IMR-90 (cell line): ENCODE results near the gene TSPAN14. TPM values are rescaled to one million over a fixed set of nuclear protein-coding genes. Genes with fewer than 3 reads are reported as not detected.

Experiments used
- ATAC-seq: fragments of 200-7000 bp; cut with Tn5 transposase; 2 replicates; pipeline ENCODE4 v1.9.1; 2020; ENCODE audit warnings: low read depth, mild to moderate bottlenecking, moderate library complexity
- BruUV-seq: library from RNA; stranded (reverse); fragments of 400-500 nt; replicated peaks from 2 replicates; lab custom pipeline; 2021; lab: Mats Ljungman, UMichigan
- CTCF ChIA-PET: fragments of 300-600 bp; formaldehyde crosslinking; extraction: SDS; loops from one replicate; lab custom pipeline; 2021; ENCODE audit warnings: antibody characterized with exemption; lab: Yijun Ruan, JAX
- POLR2A ChIA-PET: fragments of 300-600 bp; sonication (Branson Sonifier 250); formaldehyde crosslinking; loops from one replicate; lab custom pipeline; 2022; ENCODE audit warnings: antibody characterized with exemption; ENCODE audit not compliant: unreplicated experiment; lab: Charles Lee
- DNase-seq: peaks from one replicate; pipeline ENCODE4 v3.0.0; 2013
- H2AFZ ChIP-seq: replicated peaks from 2 replicates; pipeline ENCODE3; 2013; ENCODE audit warnings: low read length, mild to moderate bottlenecking; ENCODE audit not compliant: poor library complexity
- H2AK5ac ChIP-seq: 2 replicates; pipeline ENCODE4 v1.6.1; 2013; ENCODE audit warnings: low read depth, low read length, inconsistent platforms
- H2AK9ac ChIP-seq: replicated peaks from 2 replicates; pipeline ENCODE3; 2013; ENCODE audit warnings: mild to moderate bottlenecking, low read depth, low read length, moderate library complexity; ENCODE audit not compliant: poor library complexity
- H2BK120ac ChIP-seq: 2 replicates; pipeline ENCODE4 v1.6.1; 2013; ENCODE audit warnings: low read depth, low read length, inconsistent platforms
- H2BK15ac ChIP-seq: 3 replicates; pipeline ENCODE4 v1.6.1; 2013; ENCODE audit warnings: low read depth, low read length, inconsistent platforms
- H2BK20ac ChIP-seq: 2 replicates; pipeline ENCODE4 v1.6.1; 2013; ENCODE audit warnings: low read depth, mild to moderate bottlenecking, inconsistent platforms, low read length, moderate library complexity
- H2BK5ac ChIP-seq: 2 replicates; pipeline ENCODE4 v1.6.1; 2013; ENCODE audit warnings: mild to moderate bottlenecking, low read depth, low read length, inconsistent platforms; ENCODE audit not compliant: poor library complexity, severe bottlenecking
- H3K14ac ChIP-seq: replicated peaks from 2 replicates; pipeline ENCODE4 v1.6.1; 2013; ENCODE audit warnings: low read depth, low read length, inconsistent platforms
- H3K18ac ChIP-seq: 2 replicates; pipeline ENCODE4 v1.6.1; 2013; ENCODE audit warnings: low read depth, low read length, control low read depth
- H3K23ac ChIP-seq: 2 replicates; pipeline ENCODE4 v1.6.1; 2013; ENCODE audit warnings: low read depth, low read length, inconsistent platforms
- H3K27ac ChIP-seq: 2 replicates; pipeline ENCODE4 v1.5.1; 2013; ENCODE audit warnings: mild to moderate bottlenecking, control low read depth, low read length; ENCODE audit not compliant: insufficient read depth
- H3K27me3 ChIP-seq: 2 replicates; pipeline ENCODE4 v1.6.1; 2013; ENCODE audit warnings: low read length; ENCODE audit not compliant: control insufficient read depth, insufficient read depth
- H3K36me3 ChIP-seq: 2 replicates; pipeline ENCODE4 v1.6.1; 2013; ENCODE audit warnings: low read length, mixed read lengths; ENCODE audit not compliant: control insufficient read depth, insufficient read depth
- H3K4ac ChIP-seq: 2 replicates; pipeline ENCODE4 v1.6.1; 2013; ENCODE audit warnings: low read depth, low read length, inconsistent platforms
- H3K4me1 ChIP-seq: 2 replicates; pipeline ENCODE4 v1.6.1; 2013; ENCODE audit warnings: low read length, mixed read lengths; ENCODE audit not compliant: control insufficient read depth, insufficient read depth
- H3K4me2 ChIP-seq: 2 replicates; pipeline ENCODE4 v1.6.1; 2013; ENCODE audit warnings: low read depth, mild to moderate bottlenecking, control low read depth, low read length, moderate library complexity
- H3K4me3 ChIP-seq: 2 replicates; pipeline ENCODE4 v1.5.1; 2013; ENCODE audit warnings: low read depth, mild to moderate bottlenecking, control low read depth, low read length, moderate library complexity; ENCODE audit not compliant: insufficient read depth
- H3K56ac ChIP-seq: 2 replicates; pipeline ENCODE4 v1.6.1; 2013; ENCODE audit warnings: low read length, inconsistent platforms; ENCODE audit not compliant: insufficient read depth; ENCODE audit errors: extremely low read depth
- H3K79me1 ChIP-seq, 2 experiments: 2 replicates each; pipeline ENCODE4 v1.6.1; 2013; ENCODE audit warnings: low read length in 2 of 2, inconsistent platforms in 1 of 2, low read depth in 1 of 2
- H3K9ac ChIP-seq: 2 replicates; pipeline ENCODE4 v1.6.1; 2013; ENCODE audit warnings: low read depth, low read length, control low read depth
- H3K9me1 ChIP-seq: 2 replicates; pipeline ENCODE4 v1.6.1; 2013; ENCODE audit warnings: low read length, inconsistent platforms; ENCODE audit not compliant: insufficient read depth
- H3K9me3 ChIP-seq: 2 replicates; pipeline ENCODE4 v1.6.1; 2013; ENCODE audit warnings: low read length; ENCODE audit not compliant: control insufficient read depth, insufficient read depth
- H4K20me1 ChIP-seq: 2 replicates; pipeline ENCODE4 v1.6.1; 2013; ENCODE audit warnings: low read length, inconsistent platforms; ENCODE audit not compliant: insufficient read depth
- H4K5ac ChIP-seq: 2 replicates; pipeline ENCODE4 v1.6.1; 2013; ENCODE audit warnings: mild to moderate bottlenecking, low read depth, low read length, control low read depth
- H4K8ac ChIP-seq, 2 experiments: 2 replicates each; pipeline ENCODE4 v1.6.1; 2013; ENCODE audit warnings: low read depth in 2 of 2, low read length in 2 of 2, control low read depth in 1 of 2, inconsistent platforms in 1 of 2
- H4K91ac ChIP-seq: 2 replicates; pipeline ENCODE4 v1.6.1; 2013; ENCODE audit warnings: low read depth, low read length, inconsistent platforms; ENCODE audit not compliant: insufficient read depth
- BHLHE40 ChIP-seq: fragments of 150-350 bp; IDR thresholded peaks from 2 replicates; pipeline ENCODE4 v1.6.1; 2016; ENCODE audit warnings: mild to moderate bottlenecking, low read depth, low read length
- CEBPB ChIP-seq: IDR thresholded peaks from 2 replicates; pipeline ENCODE4 v1.6.1; 2012; ENCODE audit warnings: low read depth, low read length, improper control_type of control experiment
- CHD1 ChIP-seq: IDR thresholded peaks from 2 replicates; pipeline ENCODE4 v1.6.1; 2012; ENCODE audit warnings: low read depth, low read length, improper control_type of control experiment
- MAFK ChIP-seq: IDR thresholded peaks from 2 replicates; pipeline ENCODE4 v1.6.1; 2012; ENCODE audit warnings: low read depth, low read length, improper control_type of control experiment
- NFE2L2 ChIP-seq: fragments of 150-350 bp; IDR thresholded peaks from 2 replicates; pipeline ENCODE4 v1.6.1; 2016; ENCODE audit warnings: low read depth, mild to moderate bottlenecking, low read length
- POLR2A ChIP-seq: IDR thresholded peaks from 2 replicates; pipeline ENCODE4 v1.6.1; 2012; ENCODE audit warnings: mild to moderate bottlenecking, low read depth, low read length
- RAD21 ChIP-seq: IDR thresholded peaks from 2 replicates; pipeline ENCODE4 v1.6.1; 2012; ENCODE audit warnings: low read length, improper control_type of control experiment
- RCOR1 ChIP-seq: IDR thresholded peaks from 2 replicates; pipeline ENCODE4 v1.6.1; 2012; ENCODE audit warnings: mild to moderate bottlenecking, low read length, improper control_type of control experiment; ENCODE audit not compliant: insufficient replicate concordance
- RFX5 ChIP-seq: IDR thresholded peaks from 2 replicates; pipeline ENCODE4 v1.8.0; 2012; ENCODE audit warnings: low read depth, mild to moderate bottlenecking, low read length, moderate library complexity
- WGBS, 2 experiments: methylation state at CpG; one replicate each; pipeline versions ENCODE4 v1.1.5 to v1.1.7; 2013; ENCODE audit warnings: missing lambda C conversion rate in 2 of 2; ENCODE audit not compliant: insufficient read length in 1 of 2; ENCODE audit errors: extremely low coverage in 2 of 2; 5-methylcytosine and 5-hydroxymethylcytosine counted together
- dilution Hi-C: fragments of 300-500 bp; cut with HindIII; formaldehyde crosslinking; loops from one replicate; pipeline ENCODE4 v1.14.3; 2018; ENCODE audit warnings: low sequenced_read_pairs; ENCODE audit not compliant: unreplicated experiment
- in situ Hi-C: fragments of 300-500 bp; cut with MboI; formaldehyde crosslinking; loops from 3 replicates; pipeline ENCODE4 v1.14.3; 2019; ENCODE audit warnings: low sequenced_read_pairs, inconsistent platforms, mixed read lengths
- intact Hi-C: fragments of 100-400 bp; cut with micrococcal nuclease; formaldehyde crosslinking; loops from 2 replicates; pipeline ENCODE4 v1.10.0; 2022
- polyA plus RNA-seq, 3 experiments: library from polyadenylated mRNA; depleted of rRNA; stranded (reverse); fragments of >200 nt; gene quantifications; 2 replicates each; pipeline ENCODE4 v1.2.3, GENCODE V29; 2012; ENCODE audit warnings: low replicate concordance in 1 of 3
- total RNA-seq: library from RNA; depleted of rRNA; stranded (reverse); fragments of >200 nt; gene quantifications from 2 replicates; pipeline ENCODE4 v1.2.3, GENCODE V29; 2012
- TF ChIP-seq, protein P1 (sequence below): conservative IDR thresholded peaks from 2 replicates; pipeline ENCODE4 v1.5.1; 2012; ENCODE audit warnings: mild to moderate bottlenecking, low read depth, low read length, improper control_type of control experiment
- TF ChIP-seq, protein P2 (sequence below): fragments of 150-350 bp; IDR thresholded peaks from 2 replicates; pipeline ENCODE4 v1.6.1; 2016; ENCODE audit warnings: low read depth, mild to moderate bottlenecking, low read length, moderate library complexity, borderline replicate concordance
- TF ChIP-seq, protein P3 (sequence below): fragments of 150-350 bp; IDR thresholded peaks from 2 replicates; pipeline ENCODE4 v1.6.1; 2017; ENCODE audit warnings: mild to moderate bottlenecking, antibody characterized with exemption, low read length, low read depth

Gene TSPAN14
- total and polyA plus RNA-seq, 2 of the 4 experiments (the other 2 are of a cell fraction): 18.5 to 43.0 TPM

DNA sequence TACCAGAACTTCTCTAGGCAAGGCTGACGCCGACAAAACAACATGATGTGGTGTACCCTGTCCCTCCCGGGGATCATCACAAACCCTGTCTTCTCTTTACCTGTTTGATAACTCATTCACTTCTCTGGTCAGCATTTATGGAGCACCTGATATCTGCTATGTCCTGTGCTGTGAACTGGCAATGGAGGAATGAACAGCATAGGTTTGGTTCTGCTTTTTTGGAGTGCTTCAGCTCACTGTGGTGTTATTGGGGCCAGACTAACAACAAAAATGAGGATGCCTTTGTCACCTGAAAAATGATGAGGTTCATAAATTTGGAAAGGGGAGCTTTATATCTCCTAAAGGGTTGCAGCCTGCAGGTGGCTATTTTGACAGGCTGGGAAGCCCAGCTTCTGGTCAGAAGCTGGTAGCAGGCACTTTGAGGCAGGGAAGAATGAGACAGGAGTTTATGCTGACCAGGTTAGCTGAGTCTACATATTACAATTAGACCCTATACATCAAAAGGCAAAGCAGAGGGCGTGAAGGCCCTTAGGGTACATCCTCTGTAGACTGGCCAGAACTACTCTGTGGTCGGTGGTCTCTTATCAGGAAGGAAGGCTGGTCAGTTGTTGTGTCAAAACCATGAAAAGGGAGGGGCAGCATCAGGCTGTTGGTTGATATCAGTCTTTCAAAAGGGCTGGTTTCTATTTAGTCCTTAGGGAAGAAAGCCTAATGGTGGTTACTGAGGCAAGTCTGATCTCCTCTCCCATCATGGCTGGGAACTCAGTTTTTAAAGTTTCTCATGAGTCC, 125.9 kb downstream of the TSPAN14 start:
- ATAC-seq: no peak
- intact Hi-C loops: no loop called here
- dilution Hi-C loops: no loop called here
- TF ChIP-seq, protein P1, sequence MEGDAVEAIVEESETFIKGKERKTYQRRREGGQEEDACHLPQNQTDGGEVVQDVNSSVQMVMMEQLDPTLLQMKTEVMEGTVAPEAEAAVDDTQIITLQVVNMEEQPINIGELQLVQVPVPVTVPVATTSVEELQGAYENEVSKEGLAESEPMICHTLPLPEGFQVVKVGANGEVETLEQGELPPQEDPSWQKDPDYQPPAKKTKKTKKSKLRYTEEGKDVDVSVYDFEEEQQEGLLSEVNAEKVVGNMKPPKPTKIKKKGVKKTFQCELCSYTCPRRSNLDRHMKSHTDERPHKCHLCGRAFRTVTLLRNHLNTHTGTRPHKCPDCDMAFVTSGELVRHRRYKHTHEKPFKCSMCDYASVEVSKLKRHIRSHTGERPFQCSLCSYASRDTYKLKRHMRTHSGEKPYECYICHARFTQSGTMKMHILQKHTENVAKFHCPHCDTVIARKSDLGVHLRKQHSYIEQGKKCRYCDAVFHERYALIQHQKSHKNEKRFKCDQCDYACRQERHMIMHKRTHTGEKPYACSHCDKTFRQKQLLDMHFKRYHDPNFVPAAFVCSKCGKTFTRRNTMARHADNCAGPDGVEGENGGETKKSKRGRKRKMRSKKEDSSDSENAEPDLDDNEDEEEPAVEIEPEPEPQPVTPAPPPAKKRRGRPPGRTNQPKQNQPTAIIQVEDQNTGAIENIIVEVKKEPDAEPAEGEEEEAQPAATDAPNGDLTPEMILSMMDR: no peak
- TF ChIP-seq, protein P2, sequence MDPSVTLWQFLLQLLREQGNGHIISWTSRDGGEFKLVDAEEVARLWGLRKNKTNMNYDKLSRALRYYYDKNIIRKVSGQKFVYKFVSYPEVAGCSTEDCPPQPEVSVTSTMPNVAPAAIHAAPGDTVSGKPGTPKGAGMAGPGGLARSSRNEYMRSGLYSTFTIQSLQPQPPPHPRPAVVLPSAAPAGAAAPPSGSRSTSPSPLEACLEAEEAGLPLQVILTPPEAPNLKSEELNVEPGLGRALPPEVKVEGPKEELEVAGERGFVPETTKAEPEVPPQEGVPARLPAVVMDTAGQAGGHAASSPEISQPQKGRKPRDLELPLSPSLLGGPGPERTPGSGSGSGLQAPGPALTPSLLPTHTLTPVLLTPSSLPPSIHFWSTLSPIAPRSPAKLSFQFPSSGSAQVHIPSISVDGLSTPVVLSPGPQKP: no peak
- TF ChIP-seq CHD1 (no peak), BHLHE40 (no peak), MAFK (no peak), RFX5 (no peak), RAD21 (no peak), RCOR1 (no peak), CEBPB (no peak), POLR2A (no peak), NFE2L2 (no peak)
- TF ChIP-seq, protein P3, sequence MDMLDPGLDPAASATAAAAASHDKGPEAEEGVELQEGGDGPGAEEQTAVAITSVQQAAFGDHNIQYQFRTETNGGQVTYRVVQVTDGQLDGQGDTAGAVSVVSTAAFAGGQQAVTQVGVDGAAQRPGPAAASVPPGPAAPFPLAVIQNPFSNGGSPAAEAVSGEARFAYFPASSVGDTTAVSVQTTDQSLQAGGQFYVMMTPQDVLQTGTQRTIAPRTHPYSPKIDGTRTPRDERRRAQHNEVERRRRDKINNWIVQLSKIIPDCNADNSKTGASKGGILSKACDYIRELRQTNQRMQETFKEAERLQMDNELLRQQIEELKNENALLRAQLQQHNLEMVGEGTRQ: no peak
- no peaks in the 10 kb centered on the region for H3K79me1 ChIP-seq
- H2BK5ac ChIP-seq: no peak overlapping the region
- no TSS peak for BruUV-seq
- H3K4me3 ChIP-seq: no peak overlapping the region
- DNase-seq: no peak
- ChIA-PET CTCF (no interaction called here), POLR2A (no interaction called here)
- H2AK9ac ChIP-seq: no peak overlapping the region
- H3K9me1 ChIP-seq: no peaks in the 10 kb centered on the region
- no peak overlapping the region for H3K56ac ChIP-seq
- no peak overlapping the region for H2BK20ac ChIP-seq
- no peak overlapping the region for H2BK15ac ChIP-seq
- H4K20me1 ChIP-seq: no peaks in the 10 kb centered on the region
- no peak overlapping the region for H4K91ac ChIP-seq
- H3K9ac ChIP-seq: no peak overlapping the region
- peaks cover 2% of the 10 kb centered on the region; the same call in 1 of the 2 replicates for H3K27me3 ChIP-seq
- no peak overlapping the region for H3K18ac ChIP-seq
- H3K27ac ChIP-seq: no peak overlapping the region
- H3K36me3 ChIP-seq: no peaks in the 10 kb centered on the region
- no peak overlapping the region for H2AFZ ChIP-seq
- H3K4me2 ChIP-seq: no peak overlapping the region
- H3K4ac ChIP-seq: no peak overlapping the region
- H3K9me3 ChIP-seq: no peaks in the 10 kb centered on the region
- in situ Hi-C loops: no loop called here
- no peak overlapping the region for H4K5ac ChIP-seq
- WGBS, 2 experiments: no CpG with 5 or more reads among the region's 5 CpGs
- no peak overlapping the region for H2AK5ac ChIP-seq
- no peak overlapping the region for H2BK120ac ChIP-seq
- H3K4me1 ChIP-seq: no peaks in the 10 kb centered on the region
- no peak overlapping the region for H4K8ac ChIP-seq
- no peak overlapping the region for H3K23ac ChIP-seq
- H3K14ac ChIP-seq: no peak overlapping the region
